Colonic mucosa (tissue), 4 donors: ENCODE data around the gene MPHOSPH6. TPM values are rescaled to one million over a fixed set of nuclear protein-coding genes. Genes with fewer than 3 reads are reported as not detected.

Experiments used
- DNase-seq: peaks from one replicate; pipeline ENCODE4 v3.0.0-alpha.2; 2020
- H3K27ac ChIP-seq: fragments of 200-600 bp; one replicate; pipeline ENCODE4 v1.8.0; 2021
- H3K27me3 ChIP-seq: fragments of 200-600 bp; one replicate; pipeline ENCODE4 v1.8.0; 2021
- H3K36me3 ChIP-seq: fragments of 200-600 bp; one replicate; pipeline ENCODE4 v1.8.0; 2021
- H3K4me1 ChIP-seq: fragments of 200-600 bp; one replicate; pipeline ENCODE4 v1.8.0; 2021; ENCODE audit warnings: mild to moderate bottlenecking
- H3K4me3 ChIP-seq: fragments of 200-600 bp; one replicate; pipeline ENCODE4 v1.8.0; 2021
- H3K9ac ChIP-seq, 2 donors: one replicate each; pipeline ENCODE4 v1.7.0; 2013; ENCODE audit warnings: control low read depth in 2 of 2, low read depth in 2 of 2, low read length in 2 of 2
- H3K9me3 ChIP-seq: fragments of 200-600 bp; one replicate; pipeline ENCODE4 v1.8.0; 2021
- intact Hi-C: fragments of 100-400 bp; cut with DNase I; formaldehyde crosslinking; loops from one replicate; pipeline ENCODE4 v1.14.1; 2022
- total RNA-seq, 2 donors: library from RNA; stranded (reverse); fragmentation: NEBNext Ultra II Directional in 1 of 2; extraction: Animal tissue kit (Norgen Biotek cat#: 25700) in 1 of 2; gene quantifications; one replicate each; pipeline ENCODE4 v1.2.1, GENCODE V29; 2021
- TF ChIP-seq, protein P1 (sequence below): fragments of 200-600 bp; IDR thresholded peaks from one replicate; pipeline ENCODE4 v1.8.0; 2022; ENCODE audit warnings: antibody characterized with exemption, mild to moderate bottlenecking
- donor health status: healthy.
- donor health status: DM: no; HTN: no; CAD: no.
- donor health status: DM: no; HTN: no; CAD: no.

MPHOSPH6 gene
- total RNA-seq, 2 donors from 2014 or later, result 18.1 to 22.8 TPM

DNA sequence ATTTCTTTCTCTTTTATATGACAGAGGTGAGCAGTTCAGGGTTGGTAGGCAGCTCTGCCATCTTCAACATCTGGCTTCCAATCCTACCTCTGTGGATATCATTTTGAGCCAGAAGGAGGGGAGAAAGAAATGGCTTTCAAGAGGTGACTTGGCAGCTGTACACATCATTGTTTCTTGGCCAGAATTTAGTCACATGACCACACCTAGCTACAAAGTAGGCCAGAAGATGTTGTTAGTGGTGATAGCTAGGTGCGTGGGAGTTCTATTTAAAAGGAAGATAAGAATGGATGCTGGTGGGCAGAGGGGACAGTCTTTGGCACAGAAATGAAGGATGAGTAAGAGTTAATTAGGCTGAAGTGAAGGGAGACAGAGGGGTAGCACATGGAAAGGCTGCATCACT is 29.2 kb upstream of the MPHOSPH6 start:
- Histone ChIP-seq H3K9ac (no peak overlapping the region), H3K27ac (no peak overlapping the region), H3K36me3 (no peaks in the 10 kb centered on the region), H3K4me3 (no peak overlapping the region), H3K9me3 (no peaks in the 10 kb centered on the region), H3K4me1 (no peaks in the 10 kb centered on the region), H3K27me3 (no peaks in the 10 kb centered on the region)
- DNase-seq, result no peak
- TF ChIP-seq, protein P1, sequence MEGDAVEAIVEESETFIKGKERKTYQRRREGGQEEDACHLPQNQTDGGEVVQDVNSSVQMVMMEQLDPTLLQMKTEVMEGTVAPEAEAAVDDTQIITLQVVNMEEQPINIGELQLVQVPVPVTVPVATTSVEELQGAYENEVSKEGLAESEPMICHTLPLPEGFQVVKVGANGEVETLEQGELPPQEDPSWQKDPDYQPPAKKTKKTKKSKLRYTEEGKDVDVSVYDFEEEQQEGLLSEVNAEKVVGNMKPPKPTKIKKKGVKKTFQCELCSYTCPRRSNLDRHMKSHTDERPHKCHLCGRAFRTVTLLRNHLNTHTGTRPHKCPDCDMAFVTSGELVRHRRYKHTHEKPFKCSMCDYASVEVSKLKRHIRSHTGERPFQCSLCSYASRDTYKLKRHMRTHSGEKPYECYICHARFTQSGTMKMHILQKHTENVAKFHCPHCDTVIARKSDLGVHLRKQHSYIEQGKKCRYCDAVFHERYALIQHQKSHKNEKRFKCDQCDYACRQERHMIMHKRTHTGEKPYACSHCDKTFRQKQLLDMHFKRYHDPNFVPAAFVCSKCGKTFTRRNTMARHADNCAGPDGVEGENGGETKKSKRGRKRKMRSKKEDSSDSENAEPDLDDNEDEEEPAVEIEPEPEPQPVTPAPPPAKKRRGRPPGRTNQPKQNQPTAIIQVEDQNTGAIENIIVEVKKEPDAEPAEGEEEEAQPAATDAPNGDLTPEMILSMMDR, result no peak
- intact Hi-C loops, result no loop called here

DNA sequence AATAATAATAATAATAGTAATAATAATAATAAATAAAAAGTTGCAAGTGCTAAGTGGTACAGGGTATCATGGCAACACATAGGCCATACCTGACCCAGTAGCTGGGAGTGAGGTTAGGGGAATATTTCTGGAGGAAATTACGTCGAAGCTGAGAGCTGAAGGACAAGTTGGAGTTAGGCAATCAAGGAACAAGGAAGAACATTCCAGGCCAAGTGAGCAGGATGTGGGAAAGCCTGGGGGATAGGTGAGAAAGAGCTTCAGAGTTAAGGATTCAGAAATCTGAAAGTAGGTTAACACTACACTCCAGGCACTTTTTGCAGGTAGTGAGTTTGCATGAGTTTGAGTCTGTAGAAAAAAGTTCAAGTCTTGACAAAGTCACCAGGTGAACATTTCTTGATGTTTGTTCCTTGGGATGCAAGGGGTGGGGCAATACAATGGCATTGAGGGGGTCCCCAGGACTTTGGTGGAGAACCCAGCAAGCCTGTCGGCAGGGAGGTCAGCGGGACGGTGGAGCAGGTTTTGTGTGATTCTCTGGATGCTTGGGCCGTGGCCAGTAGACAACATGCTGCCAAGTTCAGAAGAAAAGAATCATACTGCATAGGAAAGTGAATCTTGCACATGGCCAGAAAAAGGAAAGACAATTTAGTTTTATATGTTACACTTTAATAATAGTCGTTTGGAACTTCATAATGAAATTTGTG is 27.7 kb upstream of the MPHOSPH6 start:
- no peak overlapping the region for H3K27ac ChIP-seq
- TF ChIP-seq, protein P1, result no peak
- no peaks in the 10 kb centered on the region for H3K4me1 ChIP-seq
- no peaks in the 10 kb centered on the region for H3K36me3 ChIP-seq
- H3K27me3 ChIP-seq, result no peaks in the 10 kb centered on the region
- intact Hi-C loops, result no loop called here
- H3K9me3 ChIP-seq, result no peaks in the 10 kb centered on the region
- H3K9ac ChIP-seq, result no peak overlapping the region
- no peak for DNase-seq
- H3K4me3 ChIP-seq, result no peak overlapping the region

DNA sequence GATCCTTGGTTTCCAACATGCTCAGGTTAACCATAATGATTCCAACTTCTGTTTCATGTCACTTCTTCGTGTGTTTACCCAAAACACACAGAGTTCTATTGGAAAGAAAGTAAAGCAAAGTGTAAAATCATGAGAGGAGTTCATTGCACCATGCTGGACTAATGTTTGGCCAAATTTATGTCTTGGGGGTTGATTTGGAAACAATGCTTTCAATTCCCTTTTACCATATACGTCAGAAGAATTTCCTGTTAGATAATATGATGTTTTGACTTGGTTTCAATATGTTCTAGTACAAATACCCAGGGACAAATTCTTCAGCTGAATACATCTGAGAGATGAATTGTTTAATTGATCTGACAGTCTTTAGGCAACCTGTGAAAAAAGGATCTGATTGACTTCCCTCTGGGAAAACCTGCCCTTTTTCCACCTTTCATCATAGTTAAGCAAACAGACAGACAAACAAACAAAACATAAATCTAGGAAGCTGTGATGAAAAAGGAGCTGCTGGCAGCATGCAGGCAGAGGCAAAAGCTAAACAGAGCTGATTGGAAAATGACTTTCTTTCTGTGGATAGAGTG is 26.0 kb upstream of the MPHOSPH6 start:
- no peak for DNase-seq
- intact Hi-C loops, result no loop called here

DNA sequence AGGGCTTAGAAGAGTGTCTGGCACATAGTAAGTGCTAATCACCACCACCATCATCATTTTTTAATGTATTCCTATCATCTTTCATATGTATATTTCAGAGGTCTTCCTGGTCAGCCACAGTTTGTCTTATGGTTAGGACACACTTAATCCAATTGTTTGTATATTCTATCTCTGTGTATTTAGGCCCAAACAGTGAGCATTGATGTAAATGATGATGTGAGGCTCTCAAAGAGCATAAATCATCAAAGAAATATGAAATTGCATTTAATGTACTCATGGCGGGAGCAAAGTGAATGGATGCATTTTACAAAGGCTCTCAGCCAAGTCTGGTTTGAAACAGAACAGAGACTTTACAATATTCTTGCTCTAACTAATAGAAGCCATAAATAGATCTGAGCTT is 24.1 kb upstream of the MPHOSPH6 start:
- no peaks in the 10 kb centered on the region for H3K9me3 ChIP-seq
- no peak for DNase-seq
- intact Hi-C loops, result no loop called here
- H3K9ac ChIP-seq, result no peak overlapping the region
- H3K4me1 ChIP-seq, result no peaks in the 10 kb centered on the region
- no peaks in the 10 kb centered on the region for H3K27me3 ChIP-seq
- no peak overlapping the region for H3K27ac ChIP-seq
- H3K36me3 ChIP-seq, result no peaks in the 10 kb centered on the region
- TF ChIP-seq, protein P1, result no peak
- H3K4me3 ChIP-seq, result no peak overlapping the region

More for the DNA sequence above, 26.0 kb upstream of the MPHOSPH6 start:
- Histone ChIP-seq H3K9ac (no peak overlapping the region), H3K9me3 (no peaks in the 10 kb centered on the region), H3K36me3 (no peaks in the 10 kb centered on the region), H3K4me1 (no peaks in the 10 kb centered on the region), H3K4me3 (no peak overlapping the region), H3K27ac (no peak overlapping the region), H3K27me3 (no peaks in the 10 kb centered on the region)
- TF ChIP-seq, protein P1, result no peak

DNA sequence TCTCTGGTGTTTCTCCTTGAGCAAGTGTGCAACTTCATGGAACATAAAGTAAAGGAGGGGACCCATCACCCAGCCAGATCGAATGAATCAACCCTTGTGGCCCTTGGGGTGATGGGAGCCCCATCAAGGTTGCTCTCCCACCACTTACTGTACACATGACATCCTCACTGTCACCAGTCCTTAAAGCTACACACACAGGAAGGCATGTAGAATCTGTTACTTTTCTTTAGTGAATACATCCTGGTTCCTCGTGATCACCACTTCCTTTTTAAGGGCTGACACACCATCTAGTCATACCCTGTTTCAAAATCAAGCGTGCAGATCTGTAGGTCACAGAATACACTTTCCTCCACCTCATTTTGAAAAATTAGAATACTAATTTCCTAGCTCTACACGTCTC is 22.6 kb upstream of the MPHOSPH6 start:
- TF ChIP-seq, protein P1, result no peak
- Histone ChIP-seq H3K9me3 (no peaks in the 10 kb centered on the region), H3K27me3 (no peaks in the 10 kb centered on the region), H3K36me3 (no peaks in the 10 kb centered on the region), H3K9ac (no peak overlapping the region), H3K27ac (no peak overlapping the region), H3K4me1 (no peaks in the 10 kb centered on the region), H3K4me3 (no peak overlapping the region)
- DNase-seq, result no peak
- intact Hi-C loops, result no loop called here
